HG03025 (cell line): ENCODE measurements around the gene SGSH.
"Not testable (repeated sequence)": the region's sequence is repeated elsewhere in the genome, so short reads cannot be mapped to it uniquely, and the experiment has no call there.

Experiments used
- ATAC-seq: cut with Tn5 transposase; IDR thresholded peaks from one replicate; pipeline ENCODE4 v1.9.1; 2021; ENCODE audit warnings: mild to moderate bottlenecking, moderate library complexity; ENCODE audit not compliant: unreplicated experiment, low FRiP score

The SGSH gene

DNA sequence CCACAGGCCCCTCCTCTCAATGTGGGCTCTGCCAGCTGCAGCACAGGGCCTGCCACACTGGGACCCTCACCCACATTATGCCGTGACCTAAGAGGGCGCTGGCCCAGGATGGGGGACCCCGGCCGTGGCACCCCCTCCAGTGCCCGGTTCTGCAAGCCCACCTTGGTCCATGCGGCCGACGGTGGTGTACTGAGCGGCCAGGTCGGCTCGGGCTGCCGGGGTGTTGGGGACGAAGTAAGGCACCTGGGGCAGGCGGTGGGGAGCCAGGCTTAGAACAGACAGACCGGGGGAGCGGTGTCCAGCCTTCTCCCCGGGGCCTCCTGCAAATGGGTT is 6.5 kb downstream of the SGSH start:
- ATAC-seq, result no peak

DNA sequence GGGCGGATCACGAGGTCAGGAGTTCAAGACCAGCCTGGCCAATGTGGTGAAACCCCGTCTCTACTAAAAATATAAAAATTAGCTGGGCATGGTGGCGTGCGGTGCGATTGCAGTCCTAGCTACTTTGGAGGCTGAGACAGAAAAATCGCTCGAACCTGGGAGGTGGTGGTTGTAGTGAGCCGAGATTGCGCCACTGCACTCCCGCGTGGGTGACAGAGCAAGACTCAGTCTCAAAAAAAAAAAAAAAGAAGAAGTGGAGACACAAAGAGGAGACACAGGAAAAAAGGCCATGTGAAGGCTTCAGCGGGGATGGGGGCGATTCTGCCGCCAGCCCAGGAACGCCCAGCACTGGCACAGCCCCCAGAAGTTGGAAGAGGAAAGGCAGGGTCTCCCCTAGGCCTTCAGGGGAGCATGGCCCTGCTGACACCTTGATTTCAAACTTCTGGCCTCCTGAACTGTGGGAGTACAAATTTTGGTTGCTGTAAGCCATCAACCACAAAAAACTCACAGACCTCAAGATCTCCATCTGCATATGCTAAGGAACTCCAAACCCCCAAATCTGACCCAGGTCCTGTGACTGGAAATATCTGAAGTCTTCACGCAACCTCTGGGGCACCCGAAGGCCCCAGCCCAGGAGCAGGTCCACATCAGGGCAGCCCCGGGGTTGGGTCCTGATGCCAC is 7.0 kb downstream of the SGSH start:
- no peak for ATAC-seq

DNA sequence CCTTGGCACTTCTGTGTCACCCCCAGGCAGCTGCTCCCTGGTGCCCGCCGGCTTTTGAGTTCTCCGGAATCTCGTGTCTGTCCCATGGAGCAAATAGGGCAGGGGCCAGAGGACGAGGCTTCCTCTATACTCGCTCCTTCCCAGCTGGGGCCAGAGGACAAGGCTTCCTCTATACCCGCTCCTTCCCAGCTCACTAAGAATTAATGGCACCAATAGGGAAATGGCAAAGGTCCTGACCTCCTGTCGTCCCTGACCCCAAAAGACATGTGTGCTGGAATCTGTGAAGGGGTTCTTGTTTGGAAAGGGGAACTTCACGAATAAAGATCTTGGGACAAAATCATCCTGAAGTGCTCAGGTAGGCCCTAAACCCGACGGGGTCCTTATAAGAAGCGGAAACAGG is 7.6 kb downstream of the SGSH start:
- no peak for ATAC-seq

DNA sequence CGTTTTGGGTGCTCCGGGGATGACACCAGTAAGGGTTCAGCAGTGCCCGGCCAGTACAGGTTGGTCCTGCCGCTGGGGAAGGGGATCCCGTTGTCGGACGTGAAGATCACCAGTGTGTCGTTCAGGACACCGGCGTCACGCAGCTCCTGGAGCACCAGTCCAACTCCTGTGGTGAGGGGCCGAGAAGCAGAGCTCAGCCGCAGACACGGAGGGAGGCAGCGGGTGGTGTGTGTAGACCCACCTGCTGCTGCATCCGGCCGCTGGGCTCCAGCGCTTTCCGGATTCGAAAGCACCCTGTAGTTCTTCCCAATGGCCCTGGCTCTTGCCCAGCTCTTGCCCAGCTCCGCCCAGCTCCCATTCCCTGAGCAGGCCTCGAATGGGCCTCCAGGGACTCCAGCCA is 8.0 kb downstream of the SGSH start:
- ATAC-seq, result no peak

DNA sequence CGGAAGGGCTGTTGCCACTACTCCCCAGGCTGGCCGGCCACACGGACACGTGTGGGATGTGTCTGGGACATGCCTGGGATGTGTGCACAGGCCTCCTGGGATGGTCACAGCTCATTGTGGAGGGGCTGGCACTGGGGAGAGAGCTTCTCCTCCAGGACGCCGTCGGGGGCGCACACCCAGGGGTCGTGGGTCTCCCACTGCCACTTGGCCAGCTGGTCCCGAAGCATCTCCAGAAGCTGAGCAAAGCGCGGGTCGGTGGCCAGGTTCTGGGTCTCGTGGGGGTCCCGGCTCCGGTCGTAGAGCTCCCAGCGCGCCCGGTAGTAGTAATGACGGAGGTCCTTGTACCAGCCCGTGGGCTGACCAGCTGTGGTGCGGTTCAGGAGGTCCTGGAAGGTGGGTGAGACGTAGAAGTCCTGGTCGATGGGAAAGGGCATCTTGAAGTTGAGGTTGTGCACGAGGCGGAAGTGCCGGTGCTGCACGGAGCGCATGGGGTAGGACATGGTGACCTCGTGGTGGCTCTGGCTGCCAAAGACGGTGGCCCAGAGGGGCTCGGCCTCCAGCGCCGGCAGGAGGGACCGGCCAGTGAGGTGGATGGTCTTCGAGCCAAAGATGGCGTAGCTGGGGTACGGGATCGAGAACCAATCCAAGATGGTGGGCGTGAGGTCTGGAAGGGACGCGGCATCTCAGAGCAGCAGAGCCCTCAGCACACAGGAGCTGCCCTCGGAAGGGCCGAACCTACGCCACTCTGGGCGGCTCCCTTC is 9.6 kb downstream of the SGSH start:
- ATAC-seq, result no peak

DNA sequence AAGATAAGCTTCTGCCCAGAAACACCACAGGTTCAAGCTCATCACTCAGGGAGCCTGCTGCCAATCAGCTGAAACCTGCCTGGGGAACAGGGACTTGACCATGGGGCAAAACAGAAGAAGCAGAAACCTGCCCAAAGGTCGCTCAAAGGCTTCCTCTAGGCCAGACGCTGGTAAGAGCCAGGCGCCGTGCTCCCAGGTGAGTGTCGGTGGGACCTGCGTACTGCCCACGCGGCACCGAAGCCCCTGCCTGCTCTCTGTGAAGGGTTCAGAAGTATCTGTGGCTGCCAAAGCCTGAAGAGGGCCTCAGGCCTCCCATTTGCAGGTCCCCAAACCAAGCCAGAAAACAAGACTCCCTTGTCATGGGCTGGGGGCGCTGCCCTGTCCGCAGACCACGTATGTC is 10.4 kb downstream of the SGSH start:
- no peak for ATAC-seq

DNA sequence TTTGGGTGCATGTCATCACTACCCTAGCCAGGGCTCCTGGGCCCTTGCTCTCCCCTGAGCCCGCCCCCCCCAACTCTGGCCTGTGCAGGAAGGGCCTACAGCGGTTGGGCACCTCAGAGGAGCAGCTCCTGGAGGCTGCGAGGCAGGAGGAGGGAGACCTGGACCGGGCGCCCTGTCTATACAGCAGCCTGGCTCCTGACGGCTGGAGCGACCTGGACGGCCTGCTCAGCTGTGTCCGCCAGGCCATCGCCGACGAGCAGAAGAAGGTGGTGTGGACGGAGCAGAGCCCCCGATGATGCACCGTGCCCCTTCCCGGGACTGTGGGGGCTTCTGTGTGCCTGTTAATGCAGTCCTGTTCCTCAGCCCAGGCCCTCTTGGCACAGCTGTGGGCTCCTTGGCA is 12.1 kb downstream of the SGSH start:
- ATAC-seq, result no peak

DNA sequence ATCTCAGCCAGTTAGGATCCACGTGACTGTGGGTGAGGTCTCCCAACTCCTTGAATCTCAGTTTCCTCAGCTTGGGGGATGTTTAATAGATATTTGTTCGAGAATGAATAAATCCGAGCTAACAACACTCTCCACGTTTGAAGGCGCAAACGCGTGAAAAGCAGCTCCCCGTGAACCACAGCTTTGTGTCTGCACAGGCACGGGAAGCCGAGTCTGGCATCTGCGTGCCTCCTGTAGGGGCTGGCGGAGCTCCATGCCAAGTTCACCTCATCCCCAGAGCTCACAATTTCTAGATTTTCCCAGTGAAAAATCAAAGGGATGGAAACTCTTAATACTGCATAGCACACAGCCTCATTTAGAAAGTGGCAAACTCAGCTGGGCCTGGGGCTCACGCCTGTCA is 14.3 kb downstream of the SGSH start:
- no peak for ATAC-seq

DNA sequence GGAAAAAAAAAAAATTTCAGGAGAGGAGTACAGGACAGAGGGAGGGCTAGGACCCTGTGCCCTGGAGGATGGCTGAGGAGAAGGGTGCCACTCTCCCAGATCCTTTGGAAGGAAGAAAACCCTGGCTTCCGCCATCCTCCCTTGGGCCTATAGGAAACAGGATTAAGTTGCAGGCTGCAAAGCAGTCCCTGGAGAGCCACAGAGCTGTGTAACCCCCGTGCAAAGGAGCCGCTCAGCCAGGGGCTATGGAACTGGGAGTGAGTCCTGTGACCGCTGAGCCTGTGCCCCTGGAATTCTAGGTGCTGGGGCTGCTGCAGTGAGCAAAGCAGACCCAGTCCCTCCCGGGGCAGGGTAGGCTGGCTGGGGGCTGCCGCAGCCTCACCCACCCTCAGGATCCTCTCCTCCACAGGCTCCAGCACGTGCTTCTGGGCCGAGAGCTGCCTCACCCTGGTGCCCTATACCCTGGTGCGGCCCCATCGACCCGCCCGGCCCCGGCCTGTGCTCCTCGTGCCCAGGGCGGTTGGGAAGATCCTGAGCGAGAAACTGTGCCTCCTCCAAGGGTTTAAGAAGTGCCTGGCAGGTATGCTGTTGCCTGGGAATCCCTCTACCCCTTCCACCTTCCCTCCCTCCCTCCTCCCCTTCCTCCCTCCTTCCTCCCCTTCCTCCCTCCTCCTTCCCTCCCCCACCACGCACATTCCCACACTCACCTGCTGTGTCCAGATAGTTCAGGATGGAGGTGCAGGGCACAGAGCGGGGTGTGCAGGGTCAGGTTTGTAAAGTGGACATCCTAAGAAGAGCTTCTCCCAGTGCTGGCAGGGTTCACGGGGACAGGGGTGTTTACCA is 15.3 kb downstream of the SGSH start:
- no peak for ATAC-seq

DNA sequence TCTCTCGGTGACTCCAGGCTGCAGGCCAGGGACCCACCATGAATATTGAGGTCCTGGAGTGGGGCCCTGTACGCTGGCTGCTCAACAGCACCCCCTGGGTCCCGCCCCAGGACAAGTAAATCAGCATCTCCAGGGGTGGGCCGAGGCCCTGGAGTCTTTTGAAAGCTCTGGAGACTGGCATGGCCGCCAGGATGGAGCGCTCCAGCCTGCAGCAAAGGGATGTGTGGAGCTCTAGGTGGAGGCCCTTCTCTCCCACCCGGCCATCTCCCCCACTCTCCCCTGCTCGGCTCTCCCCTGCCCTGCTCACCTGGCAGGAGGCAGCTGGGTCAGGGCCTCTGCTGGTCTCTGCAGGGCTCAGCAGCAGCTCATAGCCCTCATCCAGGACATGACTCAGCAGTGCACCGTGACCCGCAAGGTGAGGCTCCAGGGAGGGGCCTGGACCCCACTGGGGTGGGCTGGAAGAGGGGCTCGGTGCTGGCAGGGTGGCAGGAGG is 16.6 kb downstream of the SGSH start:
- ATAC-seq, result no peak

DNA sequence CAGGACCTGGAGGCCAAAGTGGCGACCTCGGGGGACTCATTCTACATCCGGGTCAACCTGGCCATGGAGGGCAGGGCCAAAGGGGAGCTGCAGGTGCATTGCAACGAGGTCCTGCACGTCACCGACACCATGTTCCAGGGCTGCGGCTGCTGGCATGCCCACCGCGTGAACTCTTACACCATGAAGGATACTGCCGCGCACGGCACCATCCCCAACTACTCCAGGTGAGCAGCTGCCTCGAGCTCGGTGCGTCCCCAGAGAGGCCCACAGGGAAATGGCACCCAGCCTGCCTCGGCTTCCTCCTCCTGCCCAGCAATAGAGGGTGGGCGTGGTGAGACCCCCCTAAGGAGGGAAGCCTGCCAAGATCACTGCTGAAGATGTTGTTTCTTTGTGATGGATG is 17.9 kb downstream of the SGSH start:
- ATAC-seq, result no peak

DNA sequence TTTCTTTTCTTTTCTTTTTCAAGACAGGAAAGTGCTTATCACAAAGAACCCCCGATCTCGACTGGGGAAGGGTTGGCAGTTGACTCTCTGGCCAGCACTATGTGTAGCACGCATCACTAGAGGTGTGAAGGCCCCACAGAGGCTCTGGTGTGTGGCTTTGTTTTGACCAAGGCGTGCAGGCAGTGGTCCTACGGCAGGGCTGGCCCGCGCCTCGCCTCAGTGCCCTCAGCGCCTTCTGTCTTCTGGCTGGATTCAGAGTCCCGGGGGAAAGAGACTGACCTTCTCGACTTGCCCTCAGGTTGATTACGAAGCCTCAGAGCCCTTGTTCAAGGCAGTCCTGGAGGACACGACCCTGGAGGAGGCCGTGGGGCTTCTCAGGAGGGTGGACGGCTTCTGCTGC is 18.7 kb downstream of the SGSH start:
- ATAC-seq, result no peak

DNA sequence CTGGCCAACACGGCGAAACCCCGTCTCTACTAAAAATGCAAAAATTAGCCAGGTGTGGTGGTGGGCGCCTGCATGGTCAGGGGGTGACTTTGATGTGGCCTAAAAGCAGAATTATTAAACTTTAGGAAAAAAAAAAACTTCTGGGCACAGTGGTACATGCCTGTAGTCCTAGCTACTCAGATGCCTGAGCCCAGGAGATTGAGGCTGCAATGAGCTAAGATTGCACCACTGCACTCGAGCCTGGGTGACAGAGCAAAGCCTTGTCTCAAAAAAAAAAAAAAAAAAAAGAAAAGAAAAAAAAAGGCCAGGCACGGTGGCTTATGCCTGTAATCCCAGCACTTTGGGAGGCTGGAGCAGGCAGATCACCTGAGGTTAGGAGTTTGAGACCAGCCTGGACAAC is 20.8 kb downstream of the SGSH start:
- ATAC-seq, result not testable (repeated sequence)

DNA sequence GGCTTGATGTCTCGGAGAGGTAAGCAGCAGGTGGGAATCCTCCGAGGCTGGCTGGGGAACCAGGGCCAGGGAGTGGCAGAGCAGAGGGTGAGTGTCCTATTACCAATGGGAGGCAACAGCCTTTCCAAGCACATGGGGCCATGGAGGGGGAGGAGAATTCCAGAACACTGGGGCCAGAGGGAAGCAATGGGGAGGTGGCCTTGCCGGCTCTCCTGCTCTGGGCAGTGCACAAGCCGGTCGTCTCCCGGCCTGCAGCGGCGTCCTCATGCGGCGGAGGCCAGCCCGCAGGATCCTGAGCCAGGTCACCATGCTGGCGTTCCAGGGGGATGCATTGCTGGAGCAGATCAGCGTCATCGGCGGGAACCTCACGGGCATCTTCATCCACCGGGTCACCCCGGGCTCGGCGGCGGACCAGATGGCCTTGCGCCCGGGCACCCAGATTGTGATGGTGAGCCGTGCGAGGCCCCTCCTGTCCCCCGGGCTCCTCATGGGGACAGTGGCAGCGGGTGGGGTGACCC is 21.9 kb downstream of the SGSH start:
- ATAC-seq, result no peak

DNA sequence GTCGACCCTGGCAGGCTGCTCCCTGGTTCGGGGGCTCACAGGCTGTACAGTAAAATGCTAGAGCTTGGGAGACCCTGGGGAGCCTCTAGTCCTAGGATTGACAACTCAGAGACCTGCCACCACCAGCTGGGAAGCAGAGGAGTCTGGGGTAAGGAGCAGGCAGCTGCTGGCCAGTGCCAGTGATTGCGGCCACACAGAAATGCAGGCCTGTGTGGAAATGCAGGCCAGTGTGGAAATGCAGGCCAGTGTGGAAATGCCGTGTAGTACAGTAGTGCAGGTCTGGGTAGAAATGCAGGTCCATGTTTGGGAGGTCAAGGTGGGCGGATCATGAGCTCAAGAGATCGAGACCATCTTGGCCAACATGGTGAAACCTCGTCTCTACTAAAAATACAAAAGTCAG is 23.5 kb downstream of the SGSH start:
- ATAC-seq, result no peak

DNA sequence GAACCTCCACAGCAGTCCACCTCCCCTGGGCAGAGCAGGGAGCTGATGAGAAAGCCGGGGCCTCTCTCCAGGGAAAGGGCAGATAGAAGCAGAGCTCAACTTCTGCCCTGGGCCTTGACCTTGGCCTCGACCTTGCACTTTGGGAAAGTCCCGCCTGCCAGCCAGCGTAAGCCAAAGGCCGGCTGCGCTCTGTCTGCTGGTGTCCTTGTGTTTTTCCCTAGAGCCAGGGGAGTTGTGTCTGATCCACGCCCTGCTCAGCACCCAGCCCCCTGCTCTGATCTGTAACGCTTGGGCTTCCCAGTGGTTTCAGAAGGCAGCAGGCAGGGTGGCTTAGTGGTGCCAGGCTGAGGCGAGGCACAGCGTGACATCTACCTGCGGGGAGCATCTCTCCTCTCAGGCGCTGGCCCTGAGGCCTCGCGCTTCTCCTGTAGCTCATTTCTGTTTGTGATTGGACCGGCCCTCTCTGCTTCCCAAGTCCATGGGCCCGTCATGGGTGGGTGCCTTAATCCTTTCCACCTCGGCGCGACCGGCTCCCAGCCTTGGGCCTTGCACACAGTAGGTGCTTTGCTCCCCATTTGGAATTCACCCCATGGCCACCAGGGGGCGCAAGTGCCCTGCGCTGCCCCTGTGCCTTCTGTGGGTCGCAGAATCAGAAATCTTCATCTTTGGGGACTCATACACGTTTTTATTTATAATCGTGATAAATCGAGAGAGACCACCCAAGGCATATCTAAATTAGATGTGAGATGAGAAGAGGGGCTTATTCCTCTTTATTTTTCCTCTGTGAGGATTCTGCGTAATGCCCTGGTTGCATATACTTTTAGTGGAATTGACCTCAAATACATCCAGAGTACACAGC is 24.2 kb downstream of the SGSH start:
- ATAC-seq, result no peak

DNA sequence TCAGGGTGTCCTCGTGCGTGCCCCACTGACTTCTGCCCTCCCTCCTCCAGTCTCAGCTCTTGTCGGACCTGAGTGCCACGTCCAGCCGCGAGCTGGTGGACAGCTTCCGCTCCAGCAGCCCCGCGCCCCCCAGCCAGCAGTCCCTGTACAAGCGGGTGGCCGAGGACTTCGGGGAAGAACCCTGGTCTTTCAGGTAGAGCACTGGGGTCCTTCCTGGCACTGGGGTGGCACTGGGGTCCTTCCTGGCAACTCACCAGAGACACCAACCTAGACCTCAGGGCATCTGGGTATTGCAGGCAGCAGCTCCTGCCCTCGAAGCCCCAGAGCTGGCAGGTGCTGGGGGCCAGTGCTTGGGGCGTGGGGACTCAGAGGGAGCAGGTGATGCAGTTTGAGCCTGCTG is 25.0 kb downstream of the SGSH start:
- ATAC-seq, result no peak

DNA sequence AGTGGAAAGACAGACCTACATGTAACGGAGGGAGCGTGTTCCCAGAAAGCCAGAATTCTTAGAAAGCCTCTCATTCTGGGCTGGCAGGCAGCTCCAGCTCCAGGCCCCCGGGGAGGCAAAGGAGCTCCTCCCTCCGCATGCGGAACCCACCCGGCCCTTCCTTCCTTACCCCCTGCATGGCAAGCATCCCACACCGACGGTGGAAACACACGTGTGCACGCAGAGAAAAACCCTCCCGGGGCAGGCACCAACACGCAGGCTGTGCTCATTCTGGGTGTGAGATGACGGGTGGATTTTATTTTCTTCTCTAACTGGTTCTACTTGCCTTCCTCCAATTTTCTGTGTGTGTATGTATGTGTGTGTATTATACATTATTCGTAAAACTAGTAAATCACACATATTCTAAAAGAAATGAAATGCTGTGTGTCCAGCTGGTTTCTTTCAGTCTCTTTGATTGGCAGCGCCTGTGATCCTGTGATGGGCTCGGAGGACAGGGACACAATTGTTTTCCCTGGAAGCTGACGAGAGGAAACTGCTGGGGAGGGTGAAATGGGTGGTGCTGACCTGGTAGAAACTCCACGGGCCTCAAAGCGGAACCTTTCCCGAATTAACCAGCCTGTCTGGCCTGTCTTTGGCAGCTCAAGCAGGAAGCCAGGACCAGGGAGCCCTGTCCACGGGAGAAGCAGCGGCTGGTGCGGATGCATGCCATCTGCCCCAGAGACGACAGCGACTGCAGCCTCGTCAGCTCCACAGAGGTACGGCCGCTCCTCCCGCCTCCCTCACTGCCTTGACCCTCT is 28.1 kb downstream of the SGSH start:
- ATAC-seq, result no peak

DNA sequence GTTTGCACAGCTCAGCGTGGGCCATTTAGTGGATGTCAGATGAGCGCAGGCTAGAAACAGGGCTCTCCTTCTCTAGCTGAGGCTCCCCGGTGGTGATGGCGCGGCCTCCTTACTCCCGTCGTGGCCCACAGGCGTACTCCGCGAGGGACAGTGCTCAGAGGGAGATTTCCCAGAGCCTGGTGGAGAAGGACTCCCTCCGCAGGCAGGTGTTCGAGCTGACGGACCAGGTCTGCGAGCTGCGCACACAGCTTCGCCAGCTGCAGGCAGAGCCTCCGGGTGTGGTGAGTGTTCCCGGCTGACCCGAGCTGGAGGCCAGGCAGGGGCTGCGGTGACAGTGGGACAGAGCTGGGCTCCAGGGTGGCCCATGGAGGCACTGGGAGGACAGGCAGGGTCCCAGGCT is 28.9 kb downstream of the SGSH start:
- ATAC-seq, result no peak

DNA sequence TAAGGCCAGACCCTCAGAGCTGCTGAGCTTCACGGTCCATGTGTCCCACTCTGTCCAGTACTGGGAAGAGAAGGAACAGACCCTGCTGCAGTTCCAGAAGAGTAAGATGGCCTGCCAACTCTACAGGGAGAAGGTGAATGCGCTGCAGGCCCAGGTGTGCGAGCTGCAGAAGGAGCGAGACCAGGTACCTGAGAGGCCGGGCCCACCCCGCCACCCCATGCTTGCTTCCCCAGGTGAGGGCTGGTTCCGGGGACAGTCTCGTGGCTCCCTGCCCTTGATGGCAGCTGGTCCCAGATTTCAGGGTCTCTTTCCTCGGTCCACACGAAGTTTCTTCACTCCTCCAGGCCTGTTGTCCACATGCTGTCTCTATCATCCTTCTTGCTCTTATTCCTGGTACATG is 29.4 kb downstream of the SGSH start:
- no peak for ATAC-seq
